Activated CD4-positive, alpha-beta T cell treated with anti-CD3 and anti-CD28 coated beads, Interleukin-2, amount 10 ng/mL, durations not matched to agents 24 days and 14 days (primary cell): Measurements from ENCODE around the gene DYNC1I1. TPM values are rescaled to one million over a fixed set of nuclear protein-coding genes. Genes with fewer than 3 reads are reported as not detected.

Experiments used
- DNase-seq: peaks from one replicate; pipeline ENCODE4 v3.0.0; 2022
- H3K27ac Mint-ChIP-seq: one replicate; pipeline ENCODE4 v1.8.0; 2022; ENCODE audit warnings: mild to moderate bottlenecking, mixed read lengths
- H3K27me3 Mint-ChIP-seq: one replicate; pipeline ENCODE4 v1.8.0; 2022; ENCODE audit warnings: mixed read lengths
- H3K36me3 Mint-ChIP-seq: one replicate; pipeline ENCODE4 v1.8.0; 2022; ENCODE audit warnings: low read depth, mild to moderate bottlenecking, mixed read lengths
- H3K4me1 Mint-ChIP-seq: one replicate; pipeline ENCODE4 v1.8.0; 2021; ENCODE audit warnings: mixed read lengths
- H3K4me3 Mint-ChIP-seq: one replicate; pipeline ENCODE4 v1.8.0; 2022; ENCODE audit warnings: mild to moderate bottlenecking, moderate library complexity, mixed read lengths
- H3K9me3 Mint-ChIP-seq: one replicate; pipeline ENCODE4 v1.8.0; 2021; ENCODE audit warnings: mixed read lengths
- intact Hi-C: fragments of 100-400 bp; cut with micrococcal nuclease; formaldehyde crosslinking; loops from one replicate; pipeline ENCODE4 v1.15.1; 2023
- total RNA-seq: library from RNA; stranded (reverse); gene quantifications from 2 replicates; pipeline ENCODE4 v1.2.3, GENCODE V29; 2022

Gene DYNC1I1
- total RNA-seq, 1 donor from 2014 or later: not detected

DNA sequence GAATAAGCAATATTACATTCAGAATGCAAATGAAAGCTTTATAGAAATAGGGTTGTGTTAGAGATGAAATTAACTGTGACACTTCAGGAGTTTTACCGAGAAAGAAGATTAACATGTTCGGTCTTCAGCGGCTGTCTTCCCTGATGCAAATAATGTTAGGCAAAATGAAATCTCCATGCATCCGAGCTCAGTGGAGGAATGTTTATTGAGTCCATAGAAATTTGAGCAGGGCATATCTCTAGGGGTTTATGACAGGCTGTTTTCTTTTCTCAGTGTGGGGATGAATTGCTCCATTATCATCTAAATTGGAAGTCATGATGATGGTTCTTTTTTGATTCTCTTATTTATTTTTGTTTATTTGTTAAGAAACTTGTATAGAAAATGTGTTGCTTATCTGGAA is 31.7 kb downstream of the DYNC1I1 start:
- no peaks in the 10 kb centered on the region for H3K4me1 Mint-ChIP-seq
- H3K27ac Mint-ChIP-seq: no peak overlapping the region
- H3K9me3 Mint-ChIP-seq: no peaks in the 10 kb centered on the region
- intact Hi-C loops: no loop called here
- DNase-seq: no peak
- peaks cover 2% of the 10 kb centered on the region for H3K27me3 Mint-ChIP-seq
- H3K4me3 Mint-ChIP-seq: no peak overlapping the region
- H3K36me3 Mint-ChIP-seq: no peaks in the 10 kb centered on the region

DNA sequence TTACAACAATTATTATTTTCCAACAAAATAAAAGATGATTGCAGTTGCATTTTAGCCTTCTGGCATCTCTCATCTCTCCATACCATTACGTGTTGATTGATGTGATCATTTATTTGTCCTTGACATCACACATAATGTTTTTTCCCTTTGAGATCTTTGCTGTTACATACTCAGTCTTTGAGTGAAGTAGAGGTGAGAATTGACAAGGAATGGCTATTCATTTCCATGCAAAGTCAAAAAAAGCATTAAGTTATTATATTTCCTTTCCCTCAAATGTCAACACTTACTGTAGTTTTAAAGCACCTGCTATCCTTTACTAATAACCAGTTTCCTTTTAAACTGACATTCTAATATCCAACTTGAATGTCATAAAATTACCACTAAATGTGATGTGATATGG is 33.6 kb downstream of the DYNC1I1 start:
- no peaks in the 10 kb centered on the region for H3K36me3 Mint-ChIP-seq
- H3K9me3 Mint-ChIP-seq: no peaks in the 10 kb centered on the region
- no peak overlapping the region for H3K27ac Mint-ChIP-seq
- peaks cover 2% of the 10 kb centered on the region for H3K27me3 Mint-ChIP-seq
- intact Hi-C loops: no loop called here
- no peak overlapping the region for H3K4me3 Mint-ChIP-seq
- H3K4me1 Mint-ChIP-seq: no peaks in the 10 kb centered on the region
- no peak for DNase-seq

DNA sequence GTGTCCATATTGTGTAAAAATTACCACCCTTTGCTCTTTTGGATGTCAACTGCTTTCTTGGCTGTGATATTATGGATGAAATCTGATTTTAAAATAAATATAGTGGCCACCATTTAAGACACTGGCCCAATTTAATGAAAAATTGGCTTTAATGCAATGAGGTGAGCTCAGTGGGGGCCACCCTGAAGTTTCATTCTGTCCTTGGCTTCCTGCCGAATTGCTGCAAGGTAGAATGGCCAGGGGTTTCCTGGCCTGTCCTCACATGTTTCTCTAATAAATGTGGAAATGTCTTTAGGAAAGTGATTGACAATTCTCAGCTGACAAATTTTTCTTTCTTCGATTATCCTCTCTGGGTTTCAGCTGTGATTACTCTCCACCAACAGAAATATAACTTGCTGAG is 36.0 kb downstream of the DYNC1I1 start:
- Mint-ChIP-seq H3K36me3 (no peaks in the 10 kb centered on the region), H3K4me1 (no peaks in the 10 kb centered on the region), H3K9me3 (no peaks in the 10 kb centered on the region), H3K27ac (no peak overlapping the region), H3K4me3 (no peak overlapping the region), H3K27me3 (peaks cover 2% of the 10 kb centered on the region)
- intact Hi-C loops: no loop called here
- no peak for DNase-seq

DNA sequence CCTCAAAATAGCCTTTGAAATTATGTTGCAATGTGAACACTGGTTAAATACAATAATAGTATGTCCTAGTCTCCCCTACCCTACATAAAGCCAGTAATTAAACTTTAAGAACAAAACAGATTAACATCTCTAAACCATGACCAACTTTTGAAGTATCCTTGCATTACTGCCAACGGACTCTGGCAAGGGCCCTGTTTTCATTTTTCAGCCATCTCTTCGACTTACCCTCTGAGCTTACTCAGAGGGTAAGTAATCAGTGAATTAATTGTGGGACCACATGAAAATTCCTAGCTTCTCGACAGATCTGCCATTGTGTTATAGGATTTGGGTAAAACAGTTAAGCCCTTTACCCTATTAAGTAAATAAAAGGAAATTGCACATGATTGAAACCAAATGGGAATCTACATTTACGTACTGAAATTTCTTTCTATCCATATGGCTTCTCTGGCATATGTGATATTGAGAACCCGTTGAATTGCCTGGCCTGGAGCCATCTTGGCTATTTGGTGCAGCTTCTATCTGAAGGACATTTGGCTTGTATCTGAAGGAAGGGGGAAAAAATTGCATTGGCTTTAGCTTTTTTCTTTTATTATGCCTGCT is 39.6 kb downstream of the DYNC1I1 start:
- H3K4me3 Mint-ChIP-seq: no peak overlapping the region
- no peaks in the 10 kb centered on the region for H3K9me3 Mint-ChIP-seq
- no peak overlapping the region for H3K27ac Mint-ChIP-seq
- H3K36me3 Mint-ChIP-seq: no peaks in the 10 kb centered on the region
- no peak for DNase-seq
- intact Hi-C loops: no loop called here
- H3K4me1 Mint-ChIP-seq: no peaks in the 10 kb centered on the region
- H3K27me3 Mint-ChIP-seq: peaks cover 2% of the 10 kb centered on the region

DNA sequence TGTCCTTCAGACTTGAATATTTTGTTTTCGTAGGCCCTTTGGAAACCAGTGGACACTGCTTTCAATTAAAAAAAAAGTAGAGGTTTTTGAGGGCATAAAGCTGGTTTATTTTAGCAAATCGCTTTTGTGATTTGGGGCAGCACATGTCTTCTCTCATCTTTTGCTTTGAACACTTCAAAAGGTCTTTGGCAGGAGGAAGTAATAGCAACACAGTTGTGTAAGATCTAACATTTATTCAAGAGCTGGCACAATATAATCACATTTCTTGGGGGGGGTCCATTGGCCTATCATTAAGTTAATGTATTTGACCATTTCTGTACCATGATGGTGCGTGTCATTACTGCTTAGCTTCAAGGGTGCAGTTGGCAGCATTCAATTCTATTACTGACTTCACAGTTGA is 42.4 kb downstream of the DYNC1I1 start:
- Mint-ChIP-seq H3K36me3 (no peaks in the 10 kb centered on the region), H3K27ac (no peak overlapping the region), H3K27me3 (no peaks in the 10 kb centered on the region), H3K4me3 (no peak overlapping the region), H3K9me3 (no peaks in the 10 kb centered on the region), H3K4me1 (no peaks in the 10 kb centered on the region)
- intact Hi-C loops: no loop called here
- no peak for DNase-seq

DNA sequence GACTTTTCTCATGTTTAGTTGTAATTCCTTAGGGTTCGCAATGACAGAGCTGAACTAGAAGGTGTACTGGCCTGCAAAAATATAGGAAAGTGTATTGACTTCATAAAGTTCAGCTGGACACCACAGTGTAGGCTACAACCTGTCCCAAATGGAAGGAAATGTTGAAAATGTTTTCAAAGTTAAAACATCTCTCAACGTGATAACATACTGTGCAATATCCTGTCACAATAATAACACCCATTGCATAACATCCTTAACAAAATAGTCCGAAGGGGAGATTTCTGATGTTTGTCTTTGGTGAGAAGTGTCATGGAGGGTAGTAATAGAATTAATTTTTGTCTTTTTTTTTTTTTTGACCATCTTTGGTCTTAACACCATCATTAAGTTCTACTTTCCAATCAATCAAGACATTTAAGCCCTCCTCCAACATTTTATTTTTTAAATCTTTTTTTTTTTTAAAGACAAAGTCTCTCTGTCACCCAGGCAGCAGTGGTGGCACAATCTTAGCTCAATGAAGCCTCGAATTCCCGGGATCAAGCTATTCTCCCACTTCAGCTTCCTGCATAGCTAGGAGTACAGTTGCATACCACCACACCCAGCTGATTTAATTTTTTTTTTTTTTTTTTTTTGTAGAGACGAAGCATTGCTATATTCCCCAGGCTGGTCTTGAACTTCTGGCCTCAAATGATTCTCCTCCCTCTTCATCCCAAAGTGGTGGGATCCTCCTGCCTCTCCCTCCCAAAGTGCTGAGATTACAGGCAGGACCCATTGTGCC is 45.7 kb downstream of the DYNC1I1 start:
- Mint-ChIP-seq H3K27ac (no peak overlapping the region), H3K9me3 (no peaks in the 10 kb centered on the region), H3K36me3 (no peaks in the 10 kb centered on the region), H3K4me3 (no peak overlapping the region), H3K27me3 (no peaks in the 10 kb centered on the region), H3K4me1 (no peaks in the 10 kb centered on the region)
- intact Hi-C loops: no loop called here
- DNase-seq: no peak

DNA sequence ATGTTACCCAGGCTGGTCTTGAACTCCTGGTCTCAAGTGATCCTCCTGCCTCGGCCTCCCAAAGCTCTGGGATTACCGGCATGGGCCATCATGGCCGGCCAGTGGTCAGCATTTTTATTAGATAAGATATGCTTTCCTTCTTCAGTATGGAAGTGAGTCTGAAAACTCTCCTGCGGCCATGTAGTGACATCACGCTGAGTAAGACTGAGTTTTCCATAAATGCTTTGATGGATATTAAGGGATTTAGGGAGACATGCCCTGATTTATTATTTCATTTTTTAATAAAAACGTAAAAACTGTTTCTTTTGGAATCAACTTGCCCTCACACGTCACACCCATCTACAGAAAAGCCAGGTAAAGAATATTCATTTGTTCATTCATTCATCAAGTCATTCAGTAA is 48.4 kb downstream of the DYNC1I1 start:
- Mint-ChIP-seq H3K36me3 (no peaks in the 10 kb centered on the region), H3K4me1 (no peaks in the 10 kb centered on the region), H3K9me3 (no peaks in the 10 kb centered on the region), H3K27me3 (no peaks in the 10 kb centered on the region), H3K4me3 (no peak overlapping the region), H3K27ac (no peak overlapping the region)
- no peak for DNase-seq
- intact Hi-C loops: no loop called here

DNA sequence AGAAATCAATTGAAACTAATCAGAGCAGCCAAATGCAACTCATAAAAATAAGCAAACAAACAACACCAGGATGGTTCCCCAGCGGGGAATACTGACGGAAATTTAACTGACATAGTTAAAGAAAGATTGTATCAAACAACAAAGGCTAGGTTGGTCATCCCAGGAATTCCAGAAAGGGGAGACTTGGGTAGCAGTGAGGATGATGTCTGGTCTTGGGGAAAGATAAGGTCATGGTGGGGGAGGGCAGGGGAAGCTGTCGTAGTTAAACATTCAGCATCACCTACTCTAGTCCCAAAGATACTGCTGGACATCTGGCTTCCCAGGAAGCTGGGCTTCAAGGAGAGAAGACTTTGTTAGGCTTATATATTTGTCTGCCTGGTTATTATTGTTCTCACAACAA is 50.4 kb downstream of the DYNC1I1 start:
- no peaks in the 10 kb centered on the region for H3K9me3 Mint-ChIP-seq
- H3K4me1 Mint-ChIP-seq: no peaks in the 10 kb centered on the region
- H3K27ac Mint-ChIP-seq: no peak overlapping the region
- intact Hi-C loops: no loop called here
- no peaks in the 10 kb centered on the region for H3K36me3 Mint-ChIP-seq
- no peak for DNase-seq
- H3K4me3 Mint-ChIP-seq: no peak overlapping the region
- no peaks in the 10 kb centered on the region for H3K27me3 Mint-ChIP-seq

DNA sequence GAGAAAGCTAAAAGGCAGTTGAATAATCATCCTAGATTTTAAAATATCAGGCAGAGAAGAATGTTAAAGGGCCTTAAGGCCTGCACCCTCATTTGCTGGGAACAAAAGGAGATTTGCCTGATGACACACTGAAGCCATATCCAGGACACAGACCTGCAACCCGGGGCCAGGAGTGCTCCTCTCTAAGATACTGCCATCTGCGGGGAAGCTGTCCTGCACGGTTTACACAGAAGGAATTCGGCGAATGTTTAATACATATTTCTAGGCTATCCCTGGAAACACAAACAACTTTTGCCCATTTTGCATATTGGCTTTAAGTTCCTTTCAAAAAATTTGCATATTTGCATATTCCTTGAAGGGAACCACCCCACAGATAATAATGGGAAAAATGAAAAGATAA is 52.3 kb downstream of the DYNC1I1 start:
- no peaks in the 10 kb centered on the region for H3K36me3 Mint-ChIP-seq
- no peak for DNase-seq
- H3K9me3 Mint-ChIP-seq: no peaks in the 10 kb centered on the region
- H3K4me3 Mint-ChIP-seq: no peak overlapping the region
- no peaks in the 10 kb centered on the region for H3K4me1 Mint-ChIP-seq
- no peak overlapping the region for H3K27ac Mint-ChIP-seq
- no peaks in the 10 kb centered on the region for H3K27me3 Mint-ChIP-seq
- intact Hi-C loops: no loop called here

DNA sequence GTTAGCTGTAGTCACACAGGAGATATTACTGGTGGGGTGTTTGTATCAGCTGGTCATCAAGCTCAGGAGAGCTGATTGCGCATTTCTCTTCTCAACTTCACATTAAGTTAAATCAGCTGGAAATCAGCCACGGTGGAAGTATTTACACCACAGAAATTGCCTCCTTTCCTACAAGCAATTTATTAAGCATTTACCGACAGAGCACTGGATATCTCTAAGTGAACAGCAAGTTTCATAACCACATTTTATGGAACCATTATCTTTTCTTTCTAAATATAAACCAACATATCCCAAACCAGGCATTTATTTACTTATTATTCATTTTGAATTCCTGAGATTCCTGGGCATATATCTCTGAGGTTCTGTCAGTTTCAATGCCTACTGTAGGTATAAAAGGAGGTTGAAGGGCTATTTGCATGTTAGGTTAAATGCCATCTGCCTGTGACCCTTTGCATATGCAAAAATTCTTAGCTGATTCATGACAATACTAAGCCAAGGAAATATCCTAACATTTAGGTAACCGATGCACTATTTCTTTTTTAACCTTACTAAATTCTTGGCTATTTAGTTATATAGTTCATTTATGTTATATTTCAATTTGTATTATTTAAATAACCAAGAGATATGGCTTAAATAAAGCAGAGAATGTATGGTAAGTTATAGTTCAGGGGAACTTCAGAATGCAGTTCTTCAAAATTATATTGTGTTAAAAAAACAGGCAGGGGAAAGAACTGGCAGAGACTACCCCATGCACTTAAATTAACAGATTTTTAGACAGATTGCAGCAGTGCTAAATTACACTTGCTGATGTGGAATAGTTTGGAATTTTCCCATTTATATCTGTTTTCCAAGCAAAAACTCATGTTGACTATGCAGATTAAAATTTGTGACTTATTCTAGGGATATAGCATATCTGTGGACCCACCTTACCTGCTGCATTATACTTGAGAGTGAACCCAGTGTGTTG is 56.8 kb downstream of the DYNC1I1 start:
- Mint-ChIP-seq H3K27ac (no peak overlapping the region), H3K4me1 (no peaks in the 10 kb centered on the region), H3K27me3 (no peaks in the 10 kb centered on the region), H3K36me3 (no peaks in the 10 kb centered on the region), H3K4me3 (no peak overlapping the region), H3K9me3 (no peaks in the 10 kb centered on the region)
- intact Hi-C loops: no loop called here
- no peak for DNase-seq

DNA sequence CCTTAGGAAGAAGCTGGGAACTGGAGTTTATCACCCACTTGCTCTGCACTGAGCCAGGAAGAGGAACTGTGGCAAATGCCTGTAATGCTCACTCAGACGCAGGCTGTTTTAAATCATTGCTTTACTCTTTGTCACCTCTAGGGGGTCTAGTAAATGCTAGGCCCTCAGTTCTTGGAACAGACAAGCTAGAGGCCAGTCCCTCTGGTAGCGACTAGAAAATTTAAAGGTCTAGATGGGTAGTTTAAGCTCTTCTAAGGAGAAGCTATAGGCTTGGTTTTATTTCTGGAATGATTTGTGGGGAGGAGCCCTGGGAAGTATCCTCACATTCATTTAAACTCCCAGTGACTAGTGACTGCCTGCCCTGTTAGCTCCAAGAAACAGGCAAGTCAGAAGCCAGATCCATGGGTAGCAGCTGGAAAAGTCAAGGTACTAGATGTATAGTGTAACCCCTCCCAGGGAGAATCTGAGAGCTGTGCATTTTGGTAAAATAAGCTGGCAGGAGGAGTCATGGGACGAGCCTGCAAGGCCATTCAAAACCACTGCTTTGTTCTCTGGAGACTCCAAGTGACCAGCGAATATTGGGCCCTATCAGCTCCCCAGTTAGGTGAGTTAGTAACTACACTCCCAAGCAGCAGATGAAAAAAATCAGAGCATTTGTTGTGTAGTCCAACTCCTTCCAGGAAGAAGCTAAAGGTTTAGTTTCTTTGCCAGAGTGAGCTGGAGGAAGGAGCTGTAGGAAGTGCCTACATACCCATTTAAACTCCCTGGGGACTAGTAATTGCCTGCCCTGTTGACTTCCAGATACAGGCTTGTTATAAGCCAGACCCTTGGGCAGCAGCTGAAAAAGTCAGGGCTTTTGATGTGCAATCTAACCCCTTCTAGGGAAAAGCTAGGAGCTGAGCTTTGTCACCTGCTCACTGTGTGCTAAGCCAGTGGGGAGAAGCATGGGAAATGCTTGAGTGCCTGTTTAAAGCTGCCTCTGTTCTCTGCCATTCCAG is 68.9 kb downstream of the DYNC1I1 start:
- Mint-ChIP-seq H3K9me3 (no peaks in the 10 kb centered on the region), H3K4me3 (no peak overlapping the region), H3K27ac (no peak overlapping the region), H3K36me3 (no peaks in the 10 kb centered on the region), H3K4me1 (no peaks in the 10 kb centered on the region), H3K27me3 (no peaks in the 10 kb centered on the region)
- no peak for DNase-seq
- intact Hi-C loops: no loop called here

DNA sequence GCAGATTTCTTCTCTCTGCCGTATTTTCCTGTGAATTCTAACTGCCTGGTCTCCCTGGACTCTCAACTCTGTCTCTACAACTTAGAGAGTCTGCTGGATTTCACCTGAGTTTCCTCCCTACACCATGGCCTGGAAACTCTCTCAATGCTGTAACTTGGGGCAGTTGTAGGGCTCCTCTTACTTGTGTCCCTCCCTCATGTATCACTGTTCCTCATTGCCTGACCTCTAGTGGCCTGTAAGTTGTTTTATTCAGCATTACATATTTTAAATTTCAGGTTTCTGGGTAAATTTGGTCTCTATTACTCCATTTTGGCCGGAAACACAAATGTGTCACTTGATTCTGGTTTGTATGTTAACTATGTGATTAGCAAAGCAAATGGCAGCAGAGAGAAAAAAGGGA is 70.9 kb downstream of the DYNC1I1 start:
- Mint-ChIP-seq H3K4me1 (no peaks in the 10 kb centered on the region), H3K9me3 (no peaks in the 10 kb centered on the region), H3K36me3 (no peaks in the 10 kb centered on the region), H3K27ac (no peak overlapping the region), H3K4me3 (no peak overlapping the region), H3K27me3 (no peaks in the 10 kb centered on the region)
- intact Hi-C loops: no loop called here
- DNase-seq: no peak

DNA sequence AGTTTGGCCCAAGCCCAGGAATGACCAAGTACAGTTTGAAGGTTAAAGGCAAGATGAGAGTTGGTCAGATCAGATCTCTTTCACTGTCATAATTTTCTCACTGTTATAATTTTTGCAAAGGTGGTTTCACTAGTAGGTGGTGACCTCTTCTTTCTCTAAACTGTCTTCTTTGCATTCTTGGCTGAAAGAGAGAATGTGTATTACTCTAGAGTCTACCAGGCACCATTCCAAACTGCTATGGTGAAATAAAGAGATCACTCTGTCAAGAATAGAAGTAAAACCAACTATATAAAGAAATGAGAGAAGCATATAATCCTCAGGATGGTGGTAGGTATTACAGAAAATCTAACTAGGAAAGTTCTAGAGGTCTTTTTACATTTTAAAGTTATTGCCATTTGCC is 72.7 kb downstream of the DYNC1I1 start:
- Mint-ChIP-seq H3K27ac (no peak overlapping the region), H3K4me3 (no peak overlapping the region), H3K9me3 (no peaks in the 10 kb centered on the region), H3K4me1 (no peaks in the 10 kb centered on the region), H3K27me3 (no peaks in the 10 kb centered on the region), H3K36me3 (no peaks in the 10 kb centered on the region)
- DNase-seq: no peak
- intact Hi-C loops: no loop called here
